Measurements from ENCODE around the gene NR3C2. TPM values are rescaled to one million over a fixed set of nuclear protein-coding genes. Genes with fewer than 3 reads are reported as not detected.

The NR3C2 gene
- total and polyA plus RNA-seq, 5 experiments from 2014 or later, result 6.8 to 53.5 (median 9.4) TPM

DNA sequence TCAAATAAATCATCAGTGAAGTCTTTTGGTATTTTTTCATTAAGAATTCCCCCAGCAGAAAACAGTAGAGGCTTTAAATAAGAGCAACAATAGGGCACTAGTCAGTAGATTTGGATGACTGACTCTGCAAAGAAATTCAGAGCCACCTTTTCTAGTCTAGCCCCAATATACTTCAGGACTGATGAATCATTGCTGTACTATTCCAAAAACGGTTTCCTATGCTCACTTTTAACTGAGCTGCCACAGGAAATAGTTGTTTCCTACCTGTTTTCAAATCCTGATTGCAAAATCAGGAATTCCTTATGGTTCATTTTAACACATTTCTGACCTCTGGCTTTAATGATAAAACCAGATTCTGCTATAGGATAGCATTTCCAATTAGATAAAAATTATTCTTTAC is 171.6 kb downstream of the NR3C2 start:
- no peaks in the 10 kb centered on the region for H3K27me3 Mint-ChIP-seq
- no peak for ATAC-seq
- POLR2A ChIA-PET, result no interaction called here
- peaks cover 0 to 6% (median 0%) of the 10 kb centered on the region in 9 donors for H3K9me3 Mint-ChIP-seq
- no peak for DNase-seq
- H3K27ac Mint-ChIP-seq, result no peak overlapping the region
- no peak overlapping the region for H3K4me3 Mint-ChIP-seq
- peaks cover 25 to 69% (median 41%) of the 10 kb centered on the region in 4 donors for H3K4me1 Mint-ChIP-seq
- H3K36me3 Mint-ChIP-seq, result peaks cover 0 to 15% (median 7%) of the 10 kb centered on the region in 3 donors

DNA sequence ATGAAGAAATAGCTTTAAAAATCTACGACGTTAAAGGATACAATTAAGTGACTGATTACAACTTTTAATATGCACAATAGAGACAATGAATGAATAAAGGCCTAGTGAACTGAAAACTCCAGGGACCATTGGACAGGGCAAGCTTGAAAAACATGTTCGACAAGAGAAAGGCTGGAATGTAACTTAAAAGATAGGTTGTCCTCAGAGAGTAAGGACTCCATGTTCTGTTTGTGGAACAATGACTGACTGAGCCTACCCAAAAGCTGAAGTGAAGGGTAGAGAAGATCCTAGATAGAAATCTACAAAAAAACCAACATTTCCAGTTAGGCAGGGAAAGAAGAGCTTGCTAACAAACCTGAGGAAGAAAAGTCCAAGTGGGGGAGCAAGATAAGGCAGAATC is 173.4 kb downstream of the NR3C2 start:
- Mint-ChIP-seq H3K9me3 (peaks cover 0 to 3% (median 0%) of the 10 kb centered on the region in 9 donors), H3K27me3 (no peaks in the 10 kb centered on the region), H3K36me3 (peaks cover 0 to 15% (median 6%) of the 10 kb centered on the region in 3 donors), H3K4me1 (peaks cover 23 to 58% (median 34%) of the 10 kb centered on the region in 4 donors), H3K4me3 (no peak overlapping the region), H3K27ac (peak overlapping the region in 2 of 10 donors; percentile 13 to 16)
- DNase-seq (no peak), ATAC-seq (no peak)
- POLR2A ChIA-PET, result no interaction called here

DNA sequence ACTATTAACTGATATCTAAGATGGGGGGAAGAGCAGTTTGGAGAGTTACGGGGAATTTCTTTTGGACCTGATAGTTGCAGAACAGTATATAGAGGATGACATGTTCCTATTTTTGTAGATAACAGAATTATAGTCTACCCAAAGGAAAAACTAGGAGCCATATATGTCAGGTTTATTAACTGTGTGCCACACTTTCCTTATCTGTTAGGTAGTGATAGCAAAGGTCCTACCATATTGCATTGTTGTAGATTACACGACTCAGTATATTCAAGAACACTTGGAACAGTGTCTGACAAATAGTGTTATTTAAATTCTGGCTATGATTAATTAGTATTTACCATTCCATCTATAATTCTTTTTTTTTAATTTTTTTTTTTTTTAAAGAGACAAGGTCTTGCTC is 175.3 kb downstream of the NR3C2 start:
- DNase-seq (no peak), ATAC-seq (no peak)
- Mint-ChIP-seq H3K27ac (peak overlapping the region in 1 of 10 donors; percentile 69), H3K27me3 (no peaks in the 10 kb centered on the region), H3K9me3 (peaks cover 0 to 12% (median 0%) of the 10 kb centered on the region in 9 donors), H3K36me3 (peaks cover 0 to 17% (median 10%) of the 10 kb centered on the region in 3 donors), H3K4me1 (peaks cover 23 to 59% (median 41%) of the 10 kb centered on the region in 4 donors), H3K4me3 (peak overlapping the region in 1 of 10 donors; percentile 53)
- POLR2A ChIA-PET, result no interaction called here

DNA sequence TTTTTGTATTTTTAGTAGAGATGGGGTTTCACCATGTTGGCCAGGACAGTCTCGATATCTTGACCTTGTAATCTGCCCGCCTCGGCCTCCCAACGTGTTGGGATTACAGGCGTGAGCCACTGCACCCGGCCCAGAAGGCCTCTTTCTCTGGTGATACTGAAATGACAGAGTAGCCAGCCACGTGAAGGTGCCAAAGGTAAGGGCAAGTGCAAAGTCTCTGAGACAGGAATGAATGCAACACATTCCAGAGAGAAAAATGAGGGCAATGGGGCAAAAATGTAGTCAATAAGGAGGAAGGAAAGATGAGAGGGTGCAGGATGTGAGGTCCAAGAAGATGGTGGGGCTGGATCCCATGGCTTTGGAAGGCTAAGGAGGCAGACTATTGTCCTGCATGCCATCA is 176.0 kb downstream of the NR3C2 start:
- no peak for DNase-seq
- H3K4me3 Mint-ChIP-seq, result no peak overlapping the region
- peaks cover 21 to 58% (median 43%) of the 10 kb centered on the region in 4 donors for H3K4me1 Mint-ChIP-seq
- no peaks in the 10 kb centered on the region for H3K27me3 Mint-ChIP-seq
- POLR2A ChIA-PET, result no interaction called here
- peak overlapping the region in 2 of 10 donors; percentile 6 to 69 for H3K27ac Mint-ChIP-seq
- H3K9me3 Mint-ChIP-seq, result peaks cover 0 to 12% (median 0%) of the 10 kb centered on the region in 9 donors
- peaks cover 0 to 20% (median 13%) of the 10 kb centered on the region in 3 donors for H3K36me3 Mint-ChIP-seq
- ATAC-seq, result no peak

DNA sequence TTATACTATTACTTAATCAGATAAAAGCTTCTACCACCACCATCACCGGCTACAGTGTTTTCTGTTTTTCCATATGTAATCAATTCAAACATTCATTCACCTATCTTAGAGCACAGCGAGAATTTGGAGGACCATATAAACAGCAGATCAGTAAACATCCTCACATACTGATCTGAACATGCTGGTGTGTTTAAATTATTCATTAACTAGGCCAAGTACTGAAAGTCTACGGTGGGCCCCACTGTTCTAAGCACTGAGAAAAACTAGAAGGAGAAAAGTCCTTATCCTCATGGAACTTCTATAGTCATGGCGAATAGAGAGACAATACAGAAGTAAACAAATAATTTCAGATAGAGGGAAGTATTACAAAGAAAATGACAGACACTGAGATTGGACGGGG is 176.6 kb downstream of the NR3C2 start:
- Mint-ChIP-seq H3K4me1 (peaks cover 21 to 60% (median 42%) of the 10 kb centered on the region in 4 donors), H3K9me3 (peaks cover 0 to 12% (median 0%) of the 10 kb centered on the region in 9 donors), H3K36me3 (peaks cover 0 to 20% (median 13%) of the 10 kb centered on the region in 3 donors), H3K4me3 (peak overlapping the region in 1 of 10 donors; percentile 30), H3K27me3 (no peaks in the 10 kb centered on the region), H3K27ac (peak overlapping the region in 1 of 10 donors; percentile 9)
- POLR2A ChIA-PET, result no interaction called here
- ATAC-seq (no peak), DNase-seq (no peak)

DNA sequence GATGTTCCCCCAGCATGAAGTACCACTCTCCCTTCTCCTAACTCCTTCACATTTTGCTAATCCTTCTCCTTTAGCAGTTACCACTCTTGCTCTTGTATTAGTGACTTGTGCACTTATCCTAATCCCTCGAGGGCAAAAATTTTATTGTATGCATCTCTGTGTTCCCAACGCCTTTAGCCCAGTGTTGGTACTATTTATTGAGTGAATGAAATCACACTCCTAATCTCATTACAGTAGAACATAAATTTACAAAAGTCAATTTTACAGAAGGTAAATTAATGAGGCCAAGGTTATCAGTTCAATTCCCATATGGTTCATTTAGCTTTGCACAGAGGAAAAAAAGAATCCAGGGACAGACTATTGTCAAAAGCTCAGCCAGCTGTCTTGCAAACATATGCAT is 178.4 kb downstream of the NR3C2 start:
- Mint-ChIP-seq H3K4me1 (peaks cover 20 to 54% (median 42%) of the 10 kb centered on the region in 4 donors), H3K9me3 (peaks cover 0 to 12% (median 0%) of the 10 kb centered on the region in 9 donors), H3K36me3 (peaks cover 4 to 33% (median 22%) of the 10 kb centered on the region in 3 donors), H3K4me3 (no peak overlapping the region), H3K27me3 (no peaks in the 10 kb centered on the region), H3K27ac (peak overlapping the region in 2 of 10 donors; percentile 6 to 21)
- DNase-seq (no peak), ATAC-seq (no peak)
- POLR2A ChIA-PET, result no interaction called here

DNA sequence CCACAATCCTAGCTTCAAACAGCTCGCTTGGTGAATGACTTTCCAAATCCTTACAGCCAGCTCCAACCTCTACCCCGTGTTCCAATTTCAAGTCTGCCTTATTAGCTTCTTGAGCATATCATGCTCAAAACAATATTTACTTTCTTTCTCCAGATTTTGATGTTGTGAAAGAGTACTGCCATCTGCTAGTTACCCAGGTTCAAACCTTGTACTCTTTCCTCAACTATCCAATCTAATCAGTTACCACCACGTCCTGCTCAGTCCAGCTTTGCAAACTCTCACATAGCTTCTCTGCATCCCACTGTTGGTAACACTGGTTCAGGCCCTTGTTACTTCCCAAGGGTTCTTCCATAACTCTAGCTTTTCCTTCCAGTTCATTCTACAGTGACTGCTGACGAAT is 179.1 kb downstream of the NR3C2 start:
- ATAC-seq (no peak), DNase-seq (no peak)
- Mint-ChIP-seq H3K27ac (peak overlapping the region in 2 of 10 donors; percentile 6 to 79), H3K36me3 (peaks cover 4 to 34% (median 26%) of the 10 kb centered on the region in 3 donors), H3K4me1 (peaks cover 17 to 50% (median 40%) of the 10 kb centered on the region in 4 donors), H3K4me3 (peak overlapping the region in 1 of 10 donors; percentile 25), H3K27me3 (no peaks in the 10 kb centered on the region), H3K9me3 (peaks cover 0 to 12% (median 0%) of the 10 kb centered on the region in 9 donors)
- POLR2A ChIA-PET, result no interaction called here

DNA sequence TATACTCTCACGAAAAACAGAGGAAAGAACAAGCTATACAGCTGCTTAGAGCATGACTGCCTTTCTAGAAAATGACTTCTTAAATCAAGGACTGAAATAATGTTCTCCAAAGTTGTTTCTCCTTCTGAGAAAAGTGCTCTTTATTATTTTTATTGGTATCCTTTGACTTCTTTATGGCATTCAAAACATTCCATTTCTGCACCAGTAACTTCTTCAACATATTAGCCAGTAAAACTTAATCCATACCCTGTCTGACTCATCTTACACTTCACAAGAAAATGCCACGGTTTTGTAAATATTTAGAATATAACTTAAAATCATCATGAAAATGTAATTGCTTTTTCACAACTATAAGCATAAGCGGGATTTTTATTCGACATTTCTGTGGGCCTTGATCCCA is 180.4 kb downstream of the NR3C2 start:
- Mint-ChIP-seq H3K27ac (peak overlapping the region in 1 of 10 donors; percentile 29), H3K36me3 (peaks cover 4 to 40% (median 27%) of the 10 kb centered on the region in 3 donors), H3K4me1 (peaks cover 17 to 55% (median 43%) of the 10 kb centered on the region in 4 donors), H3K27me3 (no peaks in the 10 kb centered on the region), H3K4me3 (no peak overlapping the region), H3K9me3 (peaks cover 0 to 12% (median 0%) of the 10 kb centered on the region in 9 donors)
- no peak for DNase-seq
- POLR2A ChIA-PET, result no interaction called here
- no peak for ATAC-seq

DNA sequence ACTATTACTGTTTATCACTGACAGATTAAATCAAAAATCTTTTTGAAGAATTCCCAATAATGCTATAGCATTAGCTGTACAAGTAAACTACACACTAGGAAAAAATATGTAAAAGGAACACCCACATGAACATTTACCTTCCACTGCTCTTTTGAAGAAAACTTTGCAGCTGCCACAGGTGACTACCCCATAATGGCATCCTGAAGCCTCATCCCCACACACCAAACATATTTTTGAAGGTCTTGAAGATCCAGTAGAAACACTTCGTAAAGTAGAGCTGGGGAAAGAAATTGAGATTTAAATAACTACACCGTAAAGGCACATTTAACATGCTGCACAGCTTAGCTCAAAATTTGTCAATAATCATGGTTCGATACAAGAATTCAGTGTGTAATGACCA is 182.4 kb downstream of the NR3C2 start:
- ATAC-seq, result no peak
- no peak overlapping the region for H3K4me3 Mint-ChIP-seq
- no peaks in the 10 kb centered on the region for H3K27me3 Mint-ChIP-seq
- peak overlapping the region in 1 of 10 donors; percentile 15 for H3K27ac Mint-ChIP-seq
- no peak for DNase-seq
- peaks cover 24 to 62% (median 42%) of the 10 kb centered on the region in 4 donors for H3K4me1 Mint-ChIP-seq
- POLR2A ChIA-PET, result no interaction called here
- peaks cover 0 to 12% (median 0%) of the 10 kb centered on the region in 9 donors for H3K9me3 Mint-ChIP-seq
- peaks cover 4 to 36% (median 27%) of the 10 kb centered on the region in 3 donors for H3K36me3 Mint-ChIP-seq

DNA sequence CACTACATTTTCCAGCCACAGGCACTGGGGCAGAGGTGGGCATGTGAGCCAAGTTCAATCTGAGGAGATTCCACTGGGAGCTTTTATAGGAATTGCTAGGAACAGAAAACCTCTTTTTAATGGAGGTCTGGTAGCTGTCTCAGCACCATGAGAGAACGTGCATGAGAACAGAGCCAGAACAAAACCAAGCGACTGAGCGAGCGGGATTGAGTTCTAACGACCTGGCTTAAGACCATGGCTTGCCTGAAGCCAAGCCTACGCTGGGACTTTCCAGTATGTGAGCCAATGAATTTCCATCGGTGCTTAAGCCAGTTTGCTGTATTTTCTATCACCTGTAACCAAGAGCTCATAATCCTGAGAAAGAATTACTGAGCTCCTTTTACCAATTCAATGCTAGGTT is 183.7 kb downstream of the NR3C2 start:
- DNase-seq (no peak), ATAC-seq (no peak)
- Mint-ChIP-seq H3K4me1 (peaks cover 24 to 69% (median 45%) of the 10 kb centered on the region in 4 donors), H3K36me3 (peaks cover 4 to 36% (median 33%) of the 10 kb centered on the region in 3 donors), H3K4me3 (no peak overlapping the region), H3K9me3 (peaks cover 0 to 8% (median 0%) of the 10 kb centered on the region in 9 donors), H3K27ac (no peak overlapping the region), H3K27me3 (no peaks in the 10 kb centered on the region)
- POLR2A ChIA-PET, result no interaction called here

DNA sequence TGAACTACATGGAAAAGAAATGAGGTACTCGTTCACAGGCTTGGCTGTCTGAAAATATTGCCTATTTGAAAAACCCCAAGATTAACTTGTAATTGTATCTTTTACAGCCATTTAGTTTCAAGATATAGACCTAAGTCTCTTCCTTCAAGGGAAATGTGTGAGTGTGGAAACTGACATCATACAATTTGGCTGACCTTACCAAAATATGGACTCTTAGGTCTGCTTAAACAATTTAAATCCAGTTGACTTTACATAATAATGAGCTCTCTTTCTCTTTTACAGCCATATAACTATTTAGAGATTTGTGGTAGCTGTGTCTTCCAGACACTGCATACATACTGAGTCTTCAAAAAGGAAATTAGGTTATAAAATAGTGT is 186.9 kb downstream of the NR3C2 start:
- Mint-ChIP-seq H3K4me3 (no peak overlapping the region), H3K36me3 (peaks cover 4 to 30% (median 28%) of the 10 kb centered on the region in 3 donors), H3K27me3 (no peaks in the 10 kb centered on the region), H3K9me3 (no peaks in the 10 kb centered on the region), H3K4me1 (peaks cover 23 to 61% (median 39%) of the 10 kb centered on the region in 4 donors), H3K27ac (peak overlapping the region in 3 of 10 donors; percentile 1 to 54 (median 1))
- DNase-seq (no peak), ATAC-seq (no peak)
- POLR2A ChIA-PET, result no interaction called here

DNA sequence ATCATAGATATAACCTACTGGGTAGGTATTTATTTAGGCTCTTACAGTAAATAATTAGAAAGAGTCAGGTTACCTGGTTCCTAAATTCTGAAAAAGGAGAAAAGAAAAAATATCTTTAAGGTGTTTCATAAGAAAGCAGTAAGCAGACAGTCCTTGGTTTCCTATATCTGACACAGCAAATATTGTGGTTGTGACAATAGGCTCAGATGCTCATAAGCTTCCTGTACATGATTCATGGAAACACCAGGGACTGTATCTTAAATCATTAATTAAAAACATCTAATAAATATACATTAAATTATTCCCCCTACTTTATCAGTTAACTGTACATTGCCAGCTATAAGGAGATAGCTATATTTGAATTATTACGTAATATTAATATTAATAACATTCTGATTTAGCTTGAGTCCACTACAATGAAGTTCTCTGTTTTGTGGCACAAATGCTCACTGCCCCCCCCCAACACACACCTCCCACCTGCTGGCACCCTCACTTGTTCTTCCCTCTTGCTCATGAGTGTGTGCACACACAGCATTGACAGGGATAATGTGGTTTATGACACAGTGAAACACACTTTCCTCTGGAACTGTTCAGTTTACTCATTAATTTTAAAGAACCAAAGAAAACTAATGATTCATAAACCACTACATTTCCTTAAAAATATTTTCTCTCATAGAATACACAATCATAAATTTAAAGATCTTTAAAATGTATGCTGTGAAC is 187.4 kb downstream of the NR3C2 start:
- POLR2A ChIA-PET, result no interaction called here
- Mint-ChIP-seq H3K27ac (peak overlapping the region in 1 of 10 donors; percentile 1), H3K4me1 (peaks cover 24 to 60% (median 39%) of the 10 kb centered on the region in 4 donors), H3K9me3 (no peaks in the 10 kb centered on the region), H3K27me3 (no peaks in the 10 kb centered on the region), H3K4me3 (no peak overlapping the region), H3K36me3 (peaks cover 2 to 27% (median 24%) of the 10 kb centered on the region in 3 donors)
- ATAC-seq (no peak), DNase-seq (no peak)

DNA sequence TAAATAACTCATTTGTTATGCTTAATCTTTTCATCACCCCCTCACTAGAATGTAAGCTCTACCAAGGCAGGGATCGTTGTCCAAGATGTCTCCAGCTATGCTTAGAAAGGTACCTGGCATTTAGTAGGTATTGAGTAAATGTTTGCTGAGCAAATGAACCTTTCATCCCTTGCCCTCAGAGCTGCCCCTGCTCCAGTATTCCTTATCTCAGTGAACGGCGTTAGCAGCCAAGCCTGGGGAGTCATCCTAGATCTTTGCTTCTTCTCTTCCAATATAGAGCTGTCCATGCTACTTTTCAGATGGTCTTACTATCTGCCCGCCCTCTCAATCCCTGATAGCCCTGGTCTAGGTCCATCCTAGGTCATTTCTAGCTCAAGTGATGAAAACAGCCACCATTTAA is 188.4 kb downstream of the NR3C2 start:
- Mint-ChIP-seq H3K4me1 (peaks cover 26 to 59% (median 43%) of the 10 kb centered on the region in 4 donors), H3K9me3 (no peaks in the 10 kb centered on the region), H3K4me3 (peak overlapping the region in 1 of 10 donors; percentile 6), H3K27ac (peak overlapping the region in 1 of 10 donors; percentile 51), H3K36me3 (peaks cover 0 to 20% (median 15%) of the 10 kb centered on the region in 3 donors), H3K27me3 (no peaks in the 10 kb centered on the region)
- no peak for DNase-seq
- ATAC-seq, result no peak
- POLR2A ChIA-PET, result interaction anchor here (1.6 kb wide), 1 partner anchor 189 kb away, joined by 4 read pairs; the partner anchor contains the start of gene NR3C2
